NB4 (cell line): ENCODE results near the gene DPEP2NB.
"Not testable (repeated sequence)": the region's sequence is repeated elsewhere in the genome, so short reads cannot be mapped to it uniquely, and the experiment has no call there.

Experiments used
- DNase-seq: peaks from one replicate; pipeline ENCODE4 v3.0.0; 2010; ENCODE audit warnings: low read depth
- H3K4me3 ChIP-seq: one replicate; pipeline ENCODE4 v1.5.1; 2011; ENCODE audit warnings: mild to moderate bottlenecking, low read depth, low read length, moderate library complexity
- CTCF ChIP-seq: IDR thresholded peaks from one replicate; pipeline ENCODE4 v1.5.1; 2012; ENCODE audit warnings: low read depth, low read length
- MAX ChIP-seq: IDR thresholded peaks from 2 replicates; pipeline ENCODE4 v1.6.1; 2011; ENCODE audit warnings: low read depth, low read length
- MYC ChIP-seq: IDR thresholded peaks from 2 replicates; pipeline ENCODE4 v1.6.1; 2011; ENCODE audit warnings: low read depth, low read length
- POLR2A ChIP-seq: IDR thresholded peaks from 2 replicates; pipeline ENCODE4 v1.6.1; 2011; ENCODE audit warnings: mild to moderate bottlenecking; ENCODE audit not compliant: insufficient read length; ENCODE audit errors: extremely low read depth

The DPEP2NB gene

GRCh38 chr16:68005786-68006286 lies 9.9 kb downstream of the DPEP2NB start:
- H3K4me3 ChIP-seq, result no peak overlapping the region
- DNase-seq, result peak; percentile 94
- TF ChIP-seq POLR2A (no peak), MYC (peak; percentile 67; the same call in 1 of the 2 replicates), CTCF (no peak), MAX (peak; percentile 77)

GRCh38 chr16:68005211-68005610 lies 10.5 kb downstream of the DPEP2NB start:
- TF ChIP-seq CTCF, result no peak
- no peak for TF ChIP-seq MYC
- no peak for TF ChIP-seq POLR2A
- TF ChIP-seq MAX, result no peak
- H3K4me3 ChIP-seq, result no peak overlapping the region
- DNase-seq, result no peak

- TF ChIP-seq MAX, result no peak
- no peak for TF ChIP-seq MYC
- no peak for TF ChIP-seq CTCF
- no peak for TF ChIP-seq POLR2A
- DNase-seq, result no peak
- no peak overlapping the region for H3K4me3 ChIP-seq
These were observed 12.7 kb downstream of the DPEP2NB start for GRCh38 chr16:68003031-68003430.

GRCh38 chr16:68000450-68000849 lies 15.3 kb downstream of the DPEP2NB start:
- H3K4me3 ChIP-seq, result no peak overlapping the region
- DNase-seq, result no peak
- no peak for TF ChIP-seq MAX
- TF ChIP-seq POLR2A, result no peak
- no peak for TF ChIP-seq MYC
- no peak for TF ChIP-seq CTCF

GRCh38 chr16:67999985-68000384 lies 15.7 kb downstream of the DPEP2NB start:
- DNase-seq, result peak; percentile 74
- TF ChIP-seq POLR2A, result no peak
- H3K4me3 ChIP-seq, result no peak overlapping the region

- peak within 1 kb of the TSS; percentile 52 for H3K4me3 ChIP-seq
- TF ChIP-seq MAX (peak; percentile 85), MYC (peak; percentile 82), POLR2A (peak; percentile 43)
- peak; percentile 93 for DNase-seq
These were observed 16.7 kb downstream of the DPEP2NB start, which contains the start of gene DPEP2 for GRCh38 chr16:67998779-67999688. Gene DPEP2, minus strand, starts transcription at chr16:67999484. Its CDS starts 6,272 bp downstream, at chr16:67993212.

- not testable (repeated sequence) for DNase-seq, H3K4me3 ChIP-seq
These were observed 17.4 kb downstream of the DPEP2NB start for GRCh38 chr16:67998231-67998778.
